ENCODE results near the gene ELOVL6. TPM values are rescaled to one million over a fixed set of nuclear protein-coding genes. Genes with fewer than 3 reads are reported as not detected.
A peak's percentile ranks its signal among the peaks of the same experiment; 100 is the strongest.

ELOVL6 gene
- total and polyA plus RNA-seq, 4 donors, result 0.25 to 6.5 (median 2.7) TPM

DNA sequence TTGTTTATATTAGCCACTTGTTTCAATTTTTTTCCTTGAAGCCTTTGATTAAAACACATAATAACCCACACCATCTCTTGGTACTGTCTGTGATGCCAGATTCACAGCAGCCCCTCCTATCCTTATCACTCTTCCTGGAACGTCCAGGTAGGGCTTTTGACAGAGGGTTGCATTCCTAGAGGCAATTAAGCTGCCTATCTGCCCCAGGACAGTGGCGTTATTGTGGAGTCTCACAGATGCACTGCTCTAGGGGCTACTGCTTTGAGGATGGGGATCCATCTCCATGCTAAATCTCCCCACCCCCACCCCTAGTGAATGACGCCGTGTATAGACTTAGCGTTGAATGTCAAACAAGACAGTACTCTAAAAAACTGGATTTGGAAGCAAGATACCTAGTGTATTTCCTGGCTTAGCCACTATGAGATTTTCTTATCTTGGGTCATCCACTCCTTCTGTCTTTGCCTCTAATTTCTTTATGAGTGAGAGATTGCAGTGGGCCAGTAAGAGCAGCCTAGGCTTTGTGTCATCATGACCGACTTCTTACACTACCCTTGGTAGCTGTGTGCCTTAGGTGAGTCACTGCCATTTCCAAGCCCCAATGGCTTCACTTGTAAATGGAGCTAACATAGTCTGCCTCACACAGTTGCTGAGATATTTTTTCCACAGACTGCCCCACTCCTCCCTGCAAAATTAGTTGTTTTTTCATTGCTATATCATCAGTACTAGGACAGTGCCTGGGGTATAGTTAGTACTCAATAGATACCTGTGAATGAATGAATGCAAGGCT, 194.8 kb downstream of the ELOVL6 start:
- Histone ChIP-seq H3K27ac (ENCODE audit: low read depth in 1 of 2, low read length in 2 of 2) (no peak overlapping the region), H3K4me1 (ENCODE audit: control insufficient read depth in 1 of 2, insufficient read depth in 2 of 2, low read length in 2 of 2) (no peaks in the 10 kb centered on the region), H3K27me3 (ENCODE audit: control insufficient read depth in 1 of 2, insufficient read depth in 2 of 2, low read length in 1 of 2) (no peaks in the 10 kb centered on the region), H3K36me3 (ENCODE audit: control insufficient read depth in 1 of 2, insufficient read depth in 2 of 2, low read length in 1 of 2) (no peaks in the 10 kb centered on the region), H3K4me3 (ENCODE audit: low read length in 2 of 2) (no peak overlapping the region), H3K9me3 (ENCODE audit: control insufficient read depth, low read length) (no peaks in the 10 kb centered on the region)
- intact Hi-C loops (cut with DNase I), result loop anchor here in 1 of 2 donors (2.0 kb wide), 1 partner anchor 507 kb away; no protein-coding TSS in a partner anchor
- WGBS, 2 donors, result 63 to 64% methylated on average over 6 of the region's 6 CpGs
- ATAC-seq (ENCODE audit: low FRiP score) (no peak), DNase-seq (no peak)

DNA sequence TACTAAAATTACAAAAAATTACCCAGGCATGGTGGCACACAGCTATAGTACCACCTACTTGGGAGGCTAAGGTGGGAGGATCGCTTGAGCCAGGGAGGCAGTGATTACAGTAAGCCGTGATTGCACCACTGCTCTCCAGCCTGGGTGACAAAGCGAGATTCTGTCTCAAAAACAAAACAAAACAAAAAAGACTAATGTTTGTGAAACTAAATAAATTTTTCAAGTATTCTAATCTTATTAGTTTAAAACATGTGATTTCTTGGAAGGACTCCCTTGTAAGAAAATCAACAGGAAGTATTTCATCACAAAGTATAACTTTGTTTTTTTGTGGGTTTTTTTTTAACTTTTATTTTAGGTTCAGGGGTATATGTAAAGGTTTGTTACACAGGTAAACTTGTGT, 196.1 kb downstream of the ELOVL6 start:
- H3K4me3 ChIP-seq (ENCODE audit: low read length in 2 of 2), result no peak overlapping the region
- H3K27ac ChIP-seq (ENCODE audit: low read depth in 1 of 2, low read length in 2 of 2), result no peak overlapping the region
- intact Hi-C loops (cut with DNase I), result no loop called here
- H3K9me3 ChIP-seq (ENCODE audit: control insufficient read depth, low read length), result no peaks in the 10 kb centered on the region
- no peaks in the 10 kb centered on the region for H3K27me3 ChIP-seq (ENCODE audit: control insufficient read depth in 1 of 2, insufficient read depth in 2 of 2, low read length in 1 of 2)
- no peak for ATAC-seq (ENCODE audit: low FRiP score)
- WGBS, 2 donors, result 70 to 76% methylated on average over 3 of the region's 3 CpGs
- no peak for DNase-seq
- no peaks in the 10 kb centered on the region for H3K36me3 ChIP-seq (ENCODE audit: control insufficient read depth in 1 of 2, insufficient read depth in 2 of 2, low read length in 1 of 2)
- no peaks in the 10 kb centered on the region for H3K4me1 ChIP-seq (ENCODE audit: control insufficient read depth in 1 of 2, insufficient read depth in 2 of 2, low read length in 2 of 2)

DNA sequence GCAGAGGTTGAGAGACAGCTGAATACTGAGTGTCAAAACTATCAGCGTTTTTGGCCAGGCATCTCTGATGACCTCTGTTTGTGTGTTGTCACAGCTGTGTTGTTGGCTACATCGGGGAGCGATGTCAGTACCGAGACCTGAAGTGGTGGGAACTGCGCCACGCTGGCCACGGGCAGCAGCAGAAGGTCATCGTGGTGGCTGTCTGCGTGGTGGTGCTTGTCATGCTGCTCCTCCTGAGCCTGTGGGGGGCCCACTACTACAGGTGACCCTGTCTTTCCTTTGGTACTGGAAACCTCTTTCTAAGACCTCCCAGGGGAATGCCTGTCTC, 198.9 kb downstream of the ELOVL6 start:
- ATAC-seq (ENCODE audit: low FRiP score) (no peak), DNase-seq (no peak)
- no peak overlapping the region for H3K4me3 ChIP-seq (ENCODE audit: low read length in 2 of 2)
- 56 to 67% methylated on average over 9 of the region's 9 CpGs for WGBS, 2 donors
- intact Hi-C loops (cut with DNase I), result loop anchor here (2.0 kb wide), 2 partner anchors 511 to 515 kb away; no protein-coding TSS in a partner anchor
- H3K36me3 ChIP-seq (ENCODE audit: control insufficient read depth in 1 of 2, insufficient read depth in 2 of 2, low read length in 1 of 2), result no peaks in the 10 kb centered on the region
- no peak overlapping the region for H3K27ac ChIP-seq (ENCODE audit: low read depth in 1 of 2, low read length in 2 of 2)
- H3K27me3 ChIP-seq (ENCODE audit: control insufficient read depth in 1 of 2, insufficient read depth in 2 of 2, low read length in 1 of 2), result no peaks in the 10 kb centered on the region
- H3K9me3 ChIP-seq (ENCODE audit: control insufficient read depth, low read length), result no peaks in the 10 kb centered on the region
- no peaks in the 10 kb centered on the region for H3K4me1 ChIP-seq (ENCODE audit: control insufficient read depth in 1 of 2, insufficient read depth in 2 of 2, low read length in 2 of 2)

DNA sequence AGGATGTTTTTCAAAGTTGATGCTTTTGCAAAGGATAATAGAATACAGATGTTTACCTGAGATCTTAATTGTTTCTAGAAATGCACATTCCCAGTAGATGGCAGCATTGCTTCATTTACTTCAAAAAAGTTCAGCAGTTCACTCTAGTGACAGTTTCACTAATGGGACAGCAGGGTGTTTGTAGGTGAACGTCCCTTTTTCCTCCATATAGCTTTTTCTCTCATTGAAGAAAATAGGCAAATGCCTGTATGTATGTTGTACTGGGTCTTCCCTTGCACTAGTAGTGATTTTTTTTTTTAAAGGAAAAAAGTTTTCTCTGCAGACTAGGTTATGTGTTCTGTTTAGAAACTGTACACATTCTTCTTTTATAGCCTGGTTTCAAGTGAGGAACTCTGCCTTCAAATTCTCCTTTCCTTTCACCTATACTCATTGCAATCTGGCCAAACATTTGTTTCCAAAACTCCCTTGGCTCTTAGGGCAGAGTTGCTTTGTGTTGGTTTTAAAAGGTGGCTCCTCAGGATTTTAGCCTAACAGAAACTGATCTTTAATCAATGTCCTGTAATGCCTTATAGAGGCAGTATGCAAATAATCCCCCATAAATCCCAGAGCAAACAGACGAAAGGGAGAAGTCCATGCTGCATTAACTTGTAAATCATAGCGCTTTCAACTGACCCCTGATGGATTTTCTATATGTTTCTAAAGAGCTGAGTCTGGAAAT, 199.4 kb downstream of the ELOVL6 start:
- DNase-seq (no peak), ATAC-seq (ENCODE audit: low FRiP score) (no peak)
- Histone ChIP-seq H3K27ac (ENCODE audit: low read depth in 1 of 2, low read length in 2 of 2) (no peak overlapping the region), H3K9me3 (ENCODE audit: control insufficient read depth, low read length) (no peaks in the 10 kb centered on the region), H3K4me1 (ENCODE audit: control insufficient read depth in 1 of 2, insufficient read depth in 2 of 2, low read length in 2 of 2) (no peaks in the 10 kb centered on the region), H3K36me3 (ENCODE audit: control insufficient read depth in 1 of 2, insufficient read depth in 2 of 2, low read length in 1 of 2) (no peaks in the 10 kb centered on the region), H3K4me3 (ENCODE audit: low read length in 2 of 2) (no peak overlapping the region), H3K27me3 (ENCODE audit: control insufficient read depth in 1 of 2, insufficient read depth in 2 of 2, low read length in 1 of 2) (no peaks in the 10 kb centered on the region)
- intact Hi-C loops (cut with DNase I), result loop anchor here (2.0 kb wide), 2 partner anchors 512 to 516 kb away; no protein-coding TSS in a partner anchor
- 34 to 36% methylated on average over 3 of the region's 3 CpGs for WGBS, 2 donors

DNA sequence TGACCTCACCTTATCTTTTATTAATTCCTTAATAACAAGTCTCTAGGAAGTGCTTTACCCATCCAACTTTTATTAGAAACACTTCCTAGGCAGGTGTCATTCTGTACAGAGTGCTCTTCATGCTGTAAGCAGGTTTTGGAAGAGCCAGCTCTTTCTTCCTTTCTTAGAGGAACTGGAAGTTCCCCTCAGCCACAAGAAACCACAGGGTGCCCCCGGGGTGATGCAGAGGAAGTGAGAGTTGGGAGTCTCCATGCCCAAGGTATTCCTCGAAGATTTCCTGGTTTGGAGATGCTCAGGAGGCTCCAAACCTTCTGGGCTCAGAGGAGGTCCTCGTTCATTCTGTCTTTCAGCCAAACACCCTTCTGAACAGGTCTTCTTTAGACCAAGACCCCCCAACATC, 201.9 kb downstream of the ELOVL6 start:
- H3K9me3 ChIP-seq (ENCODE audit: control insufficient read depth, low read length), result no peaks in the 10 kb centered on the region
- DNase-seq (peak in 1 of 2 donors; percentile 47), ATAC-seq (ENCODE audit: low FRiP score) (no peak)
- no peak overlapping the region for H3K4me3 ChIP-seq (ENCODE audit: low read length in 2 of 2)
- intact Hi-C loops (cut with DNase I), result no loop called here
- no peaks in the 10 kb centered on the region for H3K27me3 ChIP-seq (ENCODE audit: control insufficient read depth in 1 of 2, insufficient read depth in 2 of 2, low read length in 1 of 2)
- 53 to 57% methylated on average over 3 of the region's 3 CpGs for WGBS, 2 donors
- H3K27ac ChIP-seq (ENCODE audit: low read depth in 1 of 2, low read length in 2 of 2), result no peak overlapping the region
- H3K4me1 ChIP-seq (ENCODE audit: control insufficient read depth in 1 of 2, insufficient read depth in 2 of 2, low read length in 2 of 2), result no peaks in the 10 kb centered on the region
- no peaks in the 10 kb centered on the region for H3K36me3 ChIP-seq (ENCODE audit: control insufficient read depth in 1 of 2, insufficient read depth in 2 of 2, low read length in 1 of 2)

Measured in aorta (tissue), 5 donors.